HEK293 (cell line): ENCODE data around the gene POLR1G.

Experiments
- GLI4 ChIP-seq: fragments of 450-650 bp; formaldehyde crosslinking; IDR thresholded peaks from 2 replicates; pipeline ENCODE4 v1.5.1; 2016; ENCODE audit warnings: missing biosample characterization, missing genetic modification characterization
- KLF16 ChIP-seq: fragments of 450-650 bp; formaldehyde crosslinking; IDR thresholded peaks from 2 replicates; pipeline ENCODE4 v1.5.1; 2017; ENCODE audit warnings: missing biosample characterization, missing genetic modification characterization
- PRDM1 ChIP-seq: fragments of 450-650 bp; formaldehyde crosslinking; IDR thresholded peaks from 2 replicates; pipeline ENCODE4; 2016; ENCODE audit warnings: missing biosample characterization, missing genetic modification characterization
- SALL2 ChIP-seq: fragments of 450-650 bp; formaldehyde crosslinking; IDR thresholded peaks from 2 replicates; pipeline ENCODE4 v1.5.0; 2017; ENCODE audit warnings: missing biosample characterization, mild to moderate bottlenecking, missing genetic modification characterization, borderline replicate concordance
- SCRT2 ChIP-seq: fragments of 450-650 bp; formaldehyde crosslinking; IDR thresholded peaks from 2 replicates; pipeline ENCODE4 v1.5.1; 2016; ENCODE audit warnings: missing biosample characterization, missing genetic modification characterization
- SP7 ChIP-seq: fragments of 450-650 bp; formaldehyde crosslinking; IDR thresholded peaks from 2 replicates; pipeline ENCODE4 v1.5.1; 2016; ENCODE audit warnings: missing biosample characterization, missing genetic modification characterization
- ZBTB21 ChIP-seq: fragments of 450-650 bp; formaldehyde crosslinking; IDR thresholded peaks from 2 replicates; pipeline ENCODE4 v1.5.1; 2017; ENCODE audit warnings: missing biosample characterization, missing genetic modification characterization
- ZBTB7A ChIP-seq: fragments of 450-650 bp; formaldehyde crosslinking; IDR thresholded peaks from 2 replicates; pipeline ENCODE4 v1.5.1; 2016; ENCODE audit warnings: low read depth, missing biosample characterization, missing genetic modification characterization
- ZBTB8A ChIP-seq: fragments of 450-650 bp; formaldehyde crosslinking; IDR thresholded peaks from 2 replicates; pipeline ENCODE4 v1.5.1; 2016; ENCODE audit warnings: missing biosample characterization, missing genetic modification characterization
- ZFP3 ChIP-seq: fragments of 450-650 bp; formaldehyde crosslinking; IDR thresholded peaks from 2 replicates; pipeline ENCODE4 v1.5.1; 2016; ENCODE audit warnings: low read depth, missing biosample characterization, missing genetic modification characterization
- ZFP37 ChIP-seq: fragments of 450-650 bp; formaldehyde crosslinking; IDR thresholded peaks from 2 replicates; pipeline ENCODE4 v1.5.1; 2016; ENCODE audit warnings: missing biosample characterization, missing genetic modification characterization
- ZNF132 ChIP-seq: fragments of 450-650 bp; formaldehyde crosslinking; IDR thresholded peaks from 2 replicates; pipeline ENCODE4 v1.5.1; 2017; ENCODE audit warnings: missing biosample characterization, missing genetic modification characterization, borderline replicate concordance
- ZNF16 ChIP-seq: fragments of 450-650 bp; formaldehyde crosslinking; IDR thresholded peaks from 2 replicates; pipeline ENCODE4 v1.5.1; 2016; ENCODE audit warnings: low read depth, missing biosample characterization, missing genetic modification characterization
- ZNF19 ChIP-seq: fragments of 450-650 bp; formaldehyde crosslinking; IDR thresholded peaks from 2 replicates; pipeline ENCODE4; 2016; ENCODE audit warnings: missing biosample characterization, missing genetic modification characterization, low read depth
- ZNF23 ChIP-seq: fragments of 450-650 bp; formaldehyde crosslinking; IDR thresholded peaks from 2 replicates; pipeline ENCODE4 v1.5.1; 2016; ENCODE audit warnings: missing biosample characterization, missing genetic modification characterization, borderline replicate concordance
- ZNF239 ChIP-seq: fragments of 450-650 bp; formaldehyde crosslinking; IDR thresholded peaks from 2 replicates; pipeline ENCODE4 v1.5.1; 2016; ENCODE audit warnings: missing biosample characterization, missing genetic modification characterization
- ZNF324 ChIP-seq: fragments of 450-650 bp; formaldehyde crosslinking; IDR thresholded peaks from 2 replicates; pipeline ENCODE4 v1.5.1; 2016; ENCODE audit warnings: missing biosample characterization, missing genetic modification characterization
- ZNF354C ChIP-seq: fragments of 450-650 bp; formaldehyde crosslinking; IDR thresholded peaks from 2 replicates; pipeline ENCODE4 v1.5.1; 2016; ENCODE audit warnings: missing biosample characterization, missing genetic modification characterization, low read depth, borderline replicate concordance
- ZNF560 ChIP-seq: fragments of 450-650 bp; formaldehyde crosslinking; IDR thresholded peaks from 2 replicates; pipeline ENCODE4 v1.5.1; 2017; ENCODE audit warnings: missing biosample characterization, missing genetic modification characterization, borderline replicate concordance
- ZNF600 ChIP-seq: fragments of 450-650 bp; formaldehyde crosslinking; IDR thresholded peaks from 2 replicates; pipeline ENCODE4 v1.5.1; 2016; ENCODE audit warnings: missing biosample characterization, missing genetic modification characterization
- ZNF76 ChIP-seq: fragments of 450-650 bp; formaldehyde crosslinking; IDR thresholded peaks from 2 replicates; pipeline ENCODE4; 2016; ENCODE audit warnings: low read depth, missing biosample characterization, missing genetic modification characterization, borderline replicate concordance
- ZNF768 ChIP-seq: fragments of 450-650 bp; formaldehyde crosslinking; IDR thresholded peaks from 2 replicates; pipeline ENCODE4 v1.5.1; 2018; ENCODE audit warnings: missing biosample characterization, mild to moderate bottlenecking, missing genetic modification characterization
- TF ChIP-seq, protein P1 (sequence below): fragments of 450-650 bp; formaldehyde crosslinking; IDR thresholded peaks from 2 replicates; pipeline ENCODE4 v1.5.1; 2016; ENCODE audit warnings: missing biosample characterization, missing genetic modification characterization, borderline replicate concordance
- TF ChIP-seq, protein P2 (sequence below): fragments of 450-650 bp; formaldehyde crosslinking; IDR thresholded peaks from 2 replicates; pipeline ENCODE4 v1.5.1; 2017; ENCODE audit warnings: missing biosample characterization, missing genetic modification characterization
- TF ChIP-seq, protein P3 (sequence below): fragments of 450-650 bp; formaldehyde crosslinking; IDR thresholded peaks from 2 replicates; pipeline ENCODE4 v1.5.1; 2017; ENCODE audit warnings: missing biosample characterization, missing genetic modification characterization
- TF ChIP-seq, protein P4 (sequence below): fragments of 450-650 bp; formaldehyde crosslinking; IDR thresholded peaks from 2 replicates; pipeline ENCODE4 v1.5.1; 2016; ENCODE audit warnings: missing biosample characterization, missing genetic modification characterization
- TF ChIP-seq, protein P5 (sequence below): fragments of 450-650 bp; formaldehyde crosslinking; IDR thresholded peaks from 2 replicates; pipeline ENCODE4 v1.5.1; 2016; ENCODE audit warnings: missing biosample characterization, missing genetic modification characterization
- TF ChIP-seq, protein P6 (sequence below): fragments of 450-650 bp; formaldehyde crosslinking; IDR thresholded peaks from 2 replicates; pipeline ENCODE4 v1.5.1; 2016; ENCODE audit warnings: missing biosample characterization, missing genetic modification characterization, low read depth

The POLR1G gene

DNA sequence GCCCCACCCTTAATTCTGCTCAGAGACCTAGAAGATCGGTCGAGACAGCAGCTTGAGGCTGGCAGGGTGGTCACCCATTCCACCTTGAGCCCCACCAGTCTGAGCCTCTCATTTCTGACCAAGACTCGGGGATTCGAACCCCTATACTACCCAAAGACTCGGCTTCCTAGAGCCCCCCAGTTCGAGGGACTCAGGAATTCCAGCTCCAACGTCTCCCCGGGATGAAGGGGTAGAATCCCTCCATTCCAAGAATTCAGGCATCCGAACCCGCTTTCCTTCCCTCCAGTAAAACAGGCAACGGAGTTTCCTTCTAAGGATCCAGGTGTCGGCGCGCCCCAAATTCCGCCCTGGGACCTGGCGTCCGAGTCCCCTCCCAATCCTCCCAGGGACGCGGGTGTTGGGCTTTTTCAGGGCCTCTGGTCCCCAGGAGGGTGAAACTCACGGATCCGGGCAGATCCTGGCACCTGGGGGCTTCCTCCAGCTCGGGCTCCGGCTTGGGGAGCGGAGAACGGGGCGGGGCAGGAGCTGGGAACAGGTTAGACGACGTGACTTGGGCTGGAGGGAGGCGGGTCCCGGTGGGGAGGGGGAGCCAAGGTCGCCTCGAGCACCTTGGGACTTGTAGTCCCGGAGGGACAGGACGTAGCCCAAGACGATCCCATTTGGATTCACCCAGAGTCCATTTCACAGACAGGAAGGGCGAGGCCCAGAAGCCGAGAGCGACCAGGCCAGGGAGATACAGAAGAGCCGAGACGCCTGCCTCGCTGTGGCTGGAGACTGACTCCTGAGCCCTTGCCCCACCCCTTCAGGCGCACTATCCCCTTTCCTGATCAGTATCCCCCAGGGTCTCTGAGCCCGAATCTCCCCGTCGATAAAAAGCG, 1.6 kb upstream of the POLR1G start, which contains the start of gene PPP1R13L (continued):
- TF ChIP-seq, protein P1, sequence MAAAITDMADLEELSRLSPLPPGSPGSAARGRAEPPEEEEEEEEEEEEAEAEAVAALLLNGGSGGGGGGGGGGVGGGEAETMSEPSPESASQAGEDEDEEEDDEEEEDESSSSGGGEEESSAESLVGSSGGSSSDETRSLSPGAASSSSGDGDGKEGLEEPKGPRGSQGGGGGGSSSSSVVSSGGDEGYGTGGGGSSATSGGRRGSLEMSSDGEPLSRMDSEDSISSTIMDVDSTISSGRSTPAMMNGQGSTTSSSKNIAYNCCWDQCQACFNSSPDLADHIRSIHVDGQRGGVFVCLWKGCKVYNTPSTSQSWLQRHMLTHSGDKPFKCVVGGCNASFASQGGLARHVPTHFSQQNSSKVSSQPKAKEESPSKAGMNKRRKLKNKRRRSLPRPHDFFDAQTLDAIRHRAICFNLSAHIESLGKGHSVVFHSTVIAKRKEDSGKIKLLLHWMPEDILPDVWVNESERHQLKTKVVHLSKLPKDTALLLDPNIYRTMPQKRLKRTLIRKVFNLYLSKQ (tag by site-specific recombination), result no peak
- TF ChIP-seq GLI4 (tag by site-specific recombination) (0 out of 2 replicates have a peak, but pooled peaks have one; percentile 43), ZNF76 (no peak), ZNF600 (tag by site-specific recombination) (0 out of 2 replicates have a peak, but pooled peaks have one; percentile 12), ZNF132 (tag by site-specific recombination) (no peak), ZNF560 (tag by site-specific recombination) (no peak), ZFP37 (tag by site-specific recombination) (no peak), SCRT2 (tag by site-specific recombination) (peak; percentile 53), ZNF239 (tag by site-specific recombination) (no peak), ZNF354C (no peak), ZFP3 (peak; percentile 64; the same call in 1 of the 2 replicates), ZNF19 (tag by site-specific recombination) (no peak), SP7 (tag by site-specific recombination) (peak; percentile 16; the same call in 1 of the 2 replicates), ZBTB21 (tag by site-specific recombination) (no peak; the same call in 1 of the 2 replicates), PRDM1 (tag by site-specific recombination) (no peak), ZBTB7A (tag by site-specific recombination) (no peak), ZNF768 (tag by site-specific recombination) (peak; percentile 92), ZNF324 (tag by site-specific recombination) (peak; percentile 58; the same call in 1 of the 2 replicates), ZBTB8A (tag by site-specific recombination) (no peak; the same call in 1 of the 2 replicates), SALL2 (no peak), ZNF16 (tag by site-specific recombination) (no peak), ZNF23 (tag by site-specific recombination) (no peak), KLF16 (tag by site-specific recombination) (peak; percentile 40; the same call in 1 of the 2 replicates)
- TF ChIP-seq, protein P2, sequence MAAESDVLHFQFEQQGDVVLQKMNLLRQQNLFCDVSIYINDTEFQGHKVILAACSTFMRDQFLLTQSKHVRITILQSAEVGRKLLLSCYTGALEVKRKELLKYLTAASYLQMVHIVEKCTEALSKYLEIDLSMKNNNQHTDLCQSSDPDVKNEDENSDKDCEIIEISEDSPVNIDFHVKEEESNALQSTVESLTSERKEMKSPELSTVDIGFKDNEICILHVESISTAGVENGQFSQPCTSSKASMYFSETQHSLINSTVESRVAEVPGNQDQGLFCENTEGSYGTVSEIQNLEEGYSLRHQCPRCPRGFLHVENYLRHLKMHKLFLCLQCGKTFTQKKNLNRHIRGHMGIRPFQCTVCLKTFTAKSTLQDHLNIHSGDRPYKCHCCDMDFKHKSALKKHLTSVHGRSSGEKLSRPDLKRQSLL (tag by site-specific recombination), result peak; percentile 9; the same call in 1 of the 2 replicates
- TF ChIP-seq, protein P3, sequence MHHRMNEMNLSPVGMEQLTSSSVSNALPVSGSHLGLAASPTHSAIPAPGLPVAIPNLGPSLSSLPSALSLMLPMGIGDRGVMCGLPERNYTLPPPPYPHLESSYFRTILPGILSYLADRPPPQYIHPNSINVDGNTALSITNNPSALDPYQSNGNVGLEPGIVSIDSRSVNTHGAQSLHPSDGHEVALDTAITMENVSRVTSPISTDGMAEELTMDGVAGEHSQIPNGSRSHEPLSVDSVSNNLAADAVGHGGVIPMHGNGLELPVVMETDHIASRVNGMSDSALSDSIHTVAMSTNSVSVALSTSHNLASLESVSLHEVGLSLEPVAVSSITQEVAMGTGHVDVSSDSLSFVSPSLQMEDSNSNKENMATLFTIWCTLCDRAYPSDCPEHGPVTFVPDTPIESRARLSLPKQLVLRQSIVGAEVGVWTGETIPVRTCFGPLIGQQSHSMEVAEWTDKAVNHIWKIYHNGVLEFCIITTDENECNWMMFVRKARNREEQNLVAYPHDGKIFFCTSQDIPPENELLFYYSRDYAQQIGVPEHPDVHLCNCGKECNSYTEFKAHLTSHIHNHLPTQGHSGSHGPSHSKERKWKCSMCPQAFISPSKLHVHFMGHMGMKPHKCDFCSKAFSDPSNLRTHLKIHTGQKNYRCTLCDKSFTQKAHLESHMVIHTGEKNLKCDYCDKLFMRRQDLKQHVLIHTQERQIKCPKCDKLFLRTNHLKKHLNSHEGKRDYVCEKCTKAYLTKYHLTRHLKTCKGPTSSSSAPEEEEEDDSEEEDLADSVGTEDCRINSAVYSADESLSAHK (tag by site-specific recombination), result peak; percentile 58; the same call in 1 of the 2 replicates
- TF ChIP-seq, protein P4, sequence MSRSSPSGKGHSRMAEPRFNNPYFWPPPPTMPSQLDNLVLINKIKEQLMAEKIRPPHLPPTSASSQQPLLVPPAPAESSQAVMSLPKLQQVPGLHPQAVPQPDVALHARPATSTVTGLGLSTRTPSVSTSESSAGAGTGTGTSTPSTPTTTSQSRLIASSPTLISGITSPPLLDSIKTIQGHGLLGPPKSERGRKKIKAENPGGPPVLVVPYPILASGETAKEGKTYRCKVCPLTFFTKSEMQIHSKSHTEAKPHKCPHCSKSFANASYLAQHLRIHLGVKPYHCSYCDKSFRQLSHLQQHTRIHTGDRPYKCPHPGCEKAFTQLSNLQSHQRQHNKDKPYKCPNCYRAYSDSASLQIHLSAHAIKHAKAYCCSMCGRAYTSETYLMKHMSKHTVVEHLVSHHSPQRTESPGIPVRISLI, result no peak
- TF ChIP-seq, protein P5, sequence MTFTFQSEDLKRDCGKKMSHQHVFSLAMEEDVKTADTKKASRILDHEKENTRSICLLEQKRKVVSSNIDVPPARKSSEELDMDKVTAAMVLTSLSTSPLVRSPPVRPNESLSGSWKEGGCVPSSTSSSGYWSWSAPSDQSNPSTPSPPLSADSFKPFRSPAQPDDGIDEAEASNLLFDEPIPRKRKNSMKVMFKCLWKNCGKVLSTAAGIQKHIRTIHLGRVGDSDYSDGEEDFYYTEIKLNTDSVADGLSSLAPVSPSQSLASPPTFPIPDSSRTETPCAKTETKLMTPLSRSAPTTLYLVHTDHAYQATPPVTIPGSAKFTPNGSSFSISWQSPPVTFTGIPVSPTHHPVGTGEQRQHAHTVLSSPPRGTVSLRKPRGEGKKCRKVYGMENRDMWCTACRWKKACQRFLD (tag by site-specific recombination), result no peak
- TF ChIP-seq, protein P6, sequence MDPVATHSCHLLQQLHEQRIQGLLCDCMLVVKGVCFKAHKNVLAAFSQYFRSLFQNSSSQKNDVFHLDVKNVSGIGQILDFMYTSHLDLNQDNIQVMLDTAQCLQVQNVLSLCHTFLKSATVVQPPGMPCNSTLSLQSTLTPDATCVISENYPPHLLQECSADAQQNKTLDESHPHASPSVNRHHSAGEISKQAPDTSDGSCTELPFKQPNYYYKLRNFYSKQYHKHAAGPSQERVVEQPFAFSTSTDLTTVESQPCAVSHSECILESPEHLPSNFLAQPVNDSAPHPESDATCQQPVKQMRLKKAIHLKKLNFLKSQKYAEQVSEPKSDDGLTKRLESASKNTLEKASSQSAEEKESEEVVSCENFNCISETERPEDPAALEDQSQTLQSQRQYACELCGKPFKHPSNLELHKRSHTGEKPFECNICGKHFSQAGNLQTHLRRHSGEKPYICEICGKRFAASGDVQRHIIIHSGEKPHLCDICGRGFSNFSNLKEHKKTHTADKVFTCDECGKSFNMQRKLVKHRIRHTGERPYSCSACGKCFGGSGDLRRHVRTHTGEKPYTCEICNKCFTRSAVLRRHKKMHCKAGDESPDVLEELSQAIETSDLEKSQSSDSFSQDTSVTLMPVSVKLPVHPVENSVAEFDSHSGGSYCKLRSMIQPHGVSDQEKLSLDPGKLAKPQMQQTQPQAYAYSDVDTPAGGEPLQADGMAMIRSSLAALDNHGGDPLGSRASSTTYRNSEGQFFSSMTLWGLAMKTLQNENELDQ, result no peak
